Hepatocyte (in vitro differentiated cells): Measurements from ENCODE around the gene COP1. TPM values are rescaled to one million over a fixed set of nuclear protein-coding genes. Genes with fewer than 3 reads are reported as not detected.

Experiments
- DNase-seq: peaks from one replicate; pipeline ENCODE4 v3.0.0-alpha.2; 2016; ENCODE audit warnings: low spot score
- H2AFZ ChIP-seq: fragments of 200-600 bp; sonication (generic); 2 replicates; pipeline ENCODE4 v1.6.0; 2016; ENCODE audit warnings: antibody characterized with exemption, mild to moderate bottlenecking
- H3K27ac ChIP-seq: fragments of 200-600 bp; sonication (generic); 2 replicates; pipeline ENCODE4 v1.5.1; 2016; ENCODE audit warnings: mild to moderate bottlenecking
- H3K27me3 ChIP-seq: fragments of 200-600 bp; sonication (generic); 2 replicates; pipeline ENCODE4 v1.6.1; 2016
- H3K36me3 ChIP-seq: fragments of 200-600 bp; sonication (generic); replicated peaks from 2 replicates; pipeline ENCODE4 v1.5.1; 2016; ENCODE audit warnings: low read depth; ENCODE audit not compliant: insufficient read depth
- H3K4me1 ChIP-seq: fragments of 200-600 bp; sonication (generic); 2 replicates; pipeline ENCODE4 v1.5.1; 2016; ENCODE audit warnings: mild to moderate bottlenecking, moderate library complexity; ENCODE audit not compliant: insufficient read depth
- H3K4me2 ChIP-seq: fragments of 200-600 bp; sonication (generic); 2 replicates; pipeline ENCODE4 v1.6.0; 2016
- H3K4me3 ChIP-seq: fragments of 200-600 bp; sonication (generic); 2 replicates; pipeline ENCODE4 v1.5.1; 2016; ENCODE audit warnings: mild to moderate bottlenecking
- H3K79me2 ChIP-seq: fragments of 200-600 bp; sonication (generic); 2 replicates; pipeline ENCODE4 v1.6.0; 2017; ENCODE audit warnings: mild to moderate bottlenecking
- H3K9me2 ChIP-seq: fragments of 200-600 bp; sonication (generic); replicated peaks from 2 replicates; pipeline ENCODE4 v1.6.0; 2017; ENCODE audit warnings: mild to moderate bottlenecking; ENCODE audit not compliant: insufficient read depth
- H3K9me3 ChIP-seq: fragments of 200-600 bp; sonication (generic); 2 replicates; pipeline ENCODE4 v1.5.1; 2016; ENCODE audit warnings: low read depth, mild to moderate bottlenecking
- H4K20me1 ChIP-seq: fragments of 200-600 bp; sonication (generic); 2 replicates; pipeline ENCODE4 v1.6.0; 2016; ENCODE audit warnings: mild to moderate bottlenecking; ENCODE audit not compliant: insufficient read depth, poor library complexity, severe bottlenecking
- CTCF ChIP-seq: fragments of 200-600 bp; sonication (generic); IDR thresholded peaks from 2 replicates; pipeline ENCODE4 v1.5.1; 2016; ENCODE audit warnings: antibody characterized with exemption, mild to moderate bottlenecking; ENCODE audit not compliant: poor library complexity
- EZH2 ChIP-seq: fragments of 200-600 bp; sonication (generic); IDR thresholded peaks from 2 replicates; pipeline ENCODE4 v1.6.1; 2016; ENCODE audit warnings: antibody characterized with exemption, mild to moderate bottlenecking, borderline replicate concordance
- EZH2phosphoT487 ChIP-seq: fragments of 200-600 bp; sonication (generic); IDR thresholded peaks from one replicate; pipeline ENCODE4 v1.6.1; 2018; ENCODE audit warnings: antibody characterized with exemption, mild to moderate bottlenecking, low read depth, moderate library complexity; ENCODE audit not compliant: unreplicated experiment, severe bottlenecking
- WGBS: methylation state at CpG from one replicate; pipeline ENCODE4 v1.1.6; 2016; ENCODE audit warnings: low lambda C conversion rate; ENCODE audit errors: missing lambda C conversion rate; 5-methylcytosine and 5-hydroxymethylcytosine counted together
- polyA plus RNA-seq: library from polyadenylated mRNA; unstranded; fragments of >200 nt; fragmentation: Nextera tagmentation; extraction: Ambion mirVana; gene quantifications from 2 replicates; pipeline ENCODE4 v1.2.1, GENCODE V29; 2016
- total RNA-seq: library from RNA; depleted of rRNA; stranded (reverse); fragments of >200 nt; gene quantifications from 2 replicates; pipeline ENCODE4 v1.2.3, GENCODE V29; 2014

Gene COP1
- total and polyA plus RNA-seq, 2 experiments from 2014 or later = 63.0 to 65.9 TPM

GRCh38 chr1:175981128-175981527 lies 226.0 kb downstream of the COP1 start:
- Histone ChIP-seq H3K36me3 (peaks cover 10% of the 10 kb centered on the region), H3K9me2 (no peaks in the 10 kb centered on the region)
- DNase-seq = no peak

GRCh38 chr1:175978926-175979325 lies 228.2 kb downstream of the COP1 start:
- H3K4me2 ChIP-seq = no peak overlapping the region
- no peak overlapping the region for H2AFZ ChIP-seq
- 93% methylated on average over 1 of the region's 1 CpG for WGBS
- no peak overlapping the region for H3K4me3 ChIP-seq
- H3K27ac ChIP-seq = no peak overlapping the region
- H3K27me3 ChIP-seq = no peaks in the 10 kb centered on the region
- DNase-seq = no peak
- H4K20me1 ChIP-seq = no peaks in the 10 kb centered on the region
- H3K9me3 ChIP-seq = no peaks in the 10 kb centered on the region
- no peaks in the 10 kb centered on the region for H3K79me2 ChIP-seq
- H3K9me2 ChIP-seq = no peaks in the 10 kb centered on the region
- TF ChIP-seq EZH2 (no peak), EZH2phosphoT487 (no peak), CTCF (no peak)
- H3K4me1 ChIP-seq = no peaks in the 10 kb centered on the region
- peaks cover 10% of the 10 kb centered on the region for H3K36me3 ChIP-seq

More at GRCh38 chr1:175981128-175981527, 226.0 kb downstream of the COP1 start:
- Histone ChIP-seq H3K27ac (no peak overlapping the region), H2AFZ (no peak overlapping the region), H3K27me3 (no peaks in the 10 kb centered on the region), H3K4me2 (no peak overlapping the region), H3K9me3 (no peaks in the 10 kb centered on the region), H3K4me1 (peaks cover 11% of the 10 kb centered on the region), H4K20me1 (no peaks in the 10 kb centered on the region), H3K79me2 (no peaks in the 10 kb centered on the region), H3K4me3 (no peak overlapping the region)
- no peak for TF ChIP-seq EZH2
- no peak for TF ChIP-seq EZH2phosphoT487
- TF ChIP-seq CTCF = no peak

GRCh38 chr1:175978476-175978875 lies 228.6 kb downstream of the COP1 start:
- no peak for DNase-seq
- WGBS = 93% methylated on average over 1 of the region's 1 CpG
- Histone ChIP-seq H3K9me3 (no peaks in the 10 kb centered on the region), H3K4me1 (no peaks in the 10 kb centered on the region), H3K27ac (no peak overlapping the region), H3K36me3 (peaks cover 10% of the 10 kb centered on the region), H4K20me1 (no peaks in the 10 kb centered on the region), H3K9me2 (no peaks in the 10 kb centered on the region), H3K79me2 (no peaks in the 10 kb centered on the region), H2AFZ (no peak overlapping the region), H3K4me3 (no peak overlapping the region), H3K4me2 (no peak overlapping the region), H3K27me3 (no peaks in the 10 kb centered on the region)
- TF ChIP-seq EZH2phosphoT487 = no peak
- no peak for TF ChIP-seq CTCF
- TF ChIP-seq EZH2 = no peak
